BLaER1 treated with 17β-estradiol and CSF1 and Interleukin-3, amounts not matched to agents 10 nM and 100 nM (cell line): ENCODE data around the gene FSTL4.

Experiments used
- H3K27ac ChIP-seq, 11 experiments: shearing (Covaris generic); formaldehyde crosslinking; 2 replicates each; pipeline ENCODE4 v1.8.1; 2022
- H3K27me3 ChIP-seq, 11 experiments: shearing (Covaris generic); formaldehyde crosslinking; 2 replicates each; pipeline ENCODE4 v1.8.1; 2022
- H3K36me3 ChIP-seq, 11 experiments: shearing (Covaris generic); formaldehyde crosslinking; 2 replicates each; pipeline ENCODE4 v1.8.1; 2022
- H3K4me1 ChIP-seq, 10 experiments: shearing (Covaris generic); formaldehyde crosslinking; 2 replicates each; pipeline ENCODE4 v1.8.1; 2022
- H3K4me2 ChIP-seq, 11 experiments: shearing (Covaris generic); formaldehyde crosslinking; 2 replicates each; pipeline ENCODE4 v1.8.1; 2022
- H3K4me3 ChIP-seq, 10 experiments: shearing (Covaris generic); formaldehyde crosslinking; 2 replicates each; pipeline ENCODE4 v1.8.1; 2022
- H3K9ac ChIP-seq, 11 experiments: shearing (Covaris generic); formaldehyde crosslinking; 2 replicates each; pipeline ENCODE4 v1.8.1; 2022
- H3K9me3 ChIP-seq, 11 experiments: shearing (Covaris generic); formaldehyde crosslinking; replicated peaks in 1 of 11; 2 replicates each; pipeline ENCODE4 v1.8.1; 2022
- H4K20me1 ChIP-seq, 11 experiments: shearing (Covaris generic); formaldehyde crosslinking; 2 replicates each; pipeline ENCODE4 v1.8.1; 2022
- Cebpa-rat ChIP-seq, 11 experiments: shearing (Covaris generic); IDR thresholded peaks; 2 replicates each; pipeline ENCODE4 v1.8.1; 2022

FSTL4 gene

DNA sequence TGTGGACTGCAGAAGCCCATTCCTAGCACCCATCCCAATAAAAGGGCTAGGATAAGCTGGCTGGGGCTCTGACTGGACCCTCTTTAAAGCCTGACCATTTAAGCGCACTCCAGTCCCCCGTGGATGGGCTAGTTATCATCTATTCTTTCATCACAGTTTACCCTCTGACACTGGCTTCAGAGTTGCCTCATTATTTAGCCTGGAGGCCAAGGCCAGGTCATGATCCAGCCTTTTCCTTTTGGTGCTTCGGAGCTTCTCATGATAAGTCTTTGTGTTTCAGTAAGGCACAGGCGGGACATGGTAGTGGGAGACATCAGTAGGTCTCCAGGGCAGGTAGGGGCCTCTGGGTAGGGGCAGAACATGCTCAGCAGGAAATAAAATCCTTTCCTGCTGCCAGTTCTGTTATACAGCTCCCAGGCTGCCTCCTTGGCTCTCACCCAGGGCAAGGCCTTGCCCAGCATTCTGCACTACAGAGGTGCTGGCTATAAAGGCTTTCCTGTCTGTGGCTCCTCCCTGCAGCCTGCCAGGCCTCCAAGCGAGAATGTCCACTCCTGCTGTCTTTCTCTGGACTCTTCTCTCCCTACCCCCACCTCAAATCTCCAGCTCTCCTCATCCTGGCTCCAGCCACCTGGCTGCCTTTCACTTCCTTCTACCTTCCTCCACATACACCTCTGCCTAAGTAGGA, 128.8 kb downstream of the FSTL4 start:
- Histone ChIP-seq H3K4me3 (no peak overlapping the region), H3K27ac (no peak overlapping the region), H4K20me1 (no peaks in the 10 kb centered on the region), H3K9me3 (peaks cover 0 to 13% (median 10%) of the 10 kb centered on the region in 11 experiments; a peak in 11 of 22 replicates), H3K4me1 (peaks cover 0 to 5% (median 0%) of the 10 kb centered on the region in 10 experiments; a peak in 4 of 20 replicates), H3K4me2 (no peak overlapping the region), H3K27me3 (no peaks in the 10 kb centered on the region), H3K9ac (no peak overlapping the region), H3K36me3 (no peaks in the 10 kb centered on the region)
- no peak for TF ChIP-seq Cebpa-rat (IDR thresholded peaks at IDR 0.05)

DNA sequence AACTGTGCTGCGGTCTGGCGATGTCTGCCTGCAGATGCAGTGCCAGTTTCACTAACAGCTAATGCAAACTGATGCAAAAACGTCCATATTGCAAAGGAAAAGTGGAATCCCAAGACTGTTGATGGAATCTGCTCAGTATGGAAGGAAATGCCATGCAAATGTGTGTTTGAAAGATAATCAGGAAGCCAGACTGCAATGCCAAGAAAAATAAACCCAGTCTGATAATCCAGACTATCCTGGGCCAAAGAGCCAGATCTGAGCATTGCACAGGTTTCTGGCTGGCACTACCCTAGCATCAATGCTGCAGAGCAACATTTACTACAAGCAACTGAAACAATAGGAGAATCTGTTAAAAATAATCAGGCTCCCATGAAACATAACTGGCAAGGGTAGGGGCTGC, 130.3 kb downstream of the FSTL4 start:
- Histone ChIP-seq H3K4me2 (no peak overlapping the region), H3K9ac (no peak overlapping the region), H3K4me3 (no peak overlapping the region), H3K4me1 (0 out of 20 replicates have a peak, but pooled peaks cover 0 to 7% (median 0%) of the 10 kb centered on the region in 10 experiments), H3K36me3 (no peaks in the 10 kb centered on the region), H3K9me3 (peaks cover 0 to 13% (median 10%) of the 10 kb centered on the region in 11 experiments; a peak in 11 of 22 replicates), H3K27me3 (no peaks in the 10 kb centered on the region), H4K20me1 (no peaks in the 10 kb centered on the region), H3K27ac (no peak overlapping the region)
- no peak for TF ChIP-seq Cebpa-rat (IDR thresholded peaks at IDR 0.05)

DNA sequence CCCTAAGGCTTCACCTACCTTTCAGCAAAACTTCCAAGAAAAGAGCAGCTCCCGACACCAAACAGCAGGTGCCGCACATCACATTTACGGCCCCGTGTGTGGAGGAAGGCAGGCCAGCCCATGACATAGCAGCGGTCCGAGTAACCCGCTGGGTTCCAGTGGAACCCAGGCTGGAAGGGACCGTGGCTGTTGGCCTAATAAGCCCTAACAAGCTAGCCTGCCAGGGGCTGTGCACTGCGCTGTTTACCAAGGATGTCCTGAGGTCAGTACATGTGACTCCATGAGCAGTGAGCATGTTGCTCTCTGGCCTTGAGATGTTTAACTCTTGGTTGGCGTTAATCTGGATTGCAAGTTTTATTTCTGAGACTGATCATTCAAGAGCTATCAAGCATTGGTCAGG, 131.5 kb downstream of the FSTL4 start:
- Histone ChIP-seq H3K27me3 (no peaks in the 10 kb centered on the region), H3K36me3 (no peaks in the 10 kb centered on the region), H3K4me1 (0 out of 20 replicates have a peak, but pooled peaks cover 0 to 7% (median 0%) of the 10 kb centered on the region in 10 experiments), H3K4me3 (no peak overlapping the region), H3K9ac (no peak overlapping the region), H3K9me3 (peaks cover 0 to 13% (median 10%) of the 10 kb centered on the region in 11 experiments; a peak in 11 of 22 replicates), H3K27ac (no peak overlapping the region), H3K4me2 (no peak overlapping the region), H4K20me1 (no peaks in the 10 kb centered on the region)
- no peak for TF ChIP-seq Cebpa-rat (IDR thresholded peaks at IDR 0.05)

DNA sequence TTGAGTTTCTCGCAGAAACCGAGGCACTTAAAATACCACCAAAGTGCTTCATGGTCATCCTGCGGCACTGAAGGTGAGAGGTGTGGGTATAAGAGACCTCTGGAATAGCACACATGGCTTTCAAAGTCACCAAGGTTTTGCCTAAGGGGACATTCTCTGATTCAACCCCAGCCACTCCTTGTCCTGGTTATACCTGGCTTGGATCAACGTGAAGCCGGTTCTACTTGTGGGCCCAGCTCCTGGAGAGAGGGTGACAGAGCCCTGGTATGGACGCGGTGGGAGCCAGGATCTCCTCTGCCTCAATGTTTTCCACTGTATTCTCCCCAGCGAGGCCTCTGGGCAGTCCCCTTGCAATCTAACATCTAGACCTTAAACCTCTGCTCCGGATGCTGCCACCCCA, 132.0 kb downstream of the FSTL4 start:
- Histone ChIP-seq H3K27me3 (no peaks in the 10 kb centered on the region), H3K9me3 (peaks cover 0 to 13% (median 10%) of the 10 kb centered on the region in 11 experiments; a peak in 11 of 22 replicates), H3K9ac (no peak overlapping the region), H3K4me2 (no peak overlapping the region), H3K36me3 (no peaks in the 10 kb centered on the region), H3K4me3 (no peak overlapping the region), H3K4me1 (0 out of 20 replicates have a peak, but pooled peaks cover 0 to 7% (median 0%) of the 10 kb centered on the region in 10 experiments), H3K27ac (no peak overlapping the region), H4K20me1 (no peaks in the 10 kb centered on the region)
- TF ChIP-seq Cebpa-rat (IDR thresholded peaks at IDR 0.05): no peak

DNA sequence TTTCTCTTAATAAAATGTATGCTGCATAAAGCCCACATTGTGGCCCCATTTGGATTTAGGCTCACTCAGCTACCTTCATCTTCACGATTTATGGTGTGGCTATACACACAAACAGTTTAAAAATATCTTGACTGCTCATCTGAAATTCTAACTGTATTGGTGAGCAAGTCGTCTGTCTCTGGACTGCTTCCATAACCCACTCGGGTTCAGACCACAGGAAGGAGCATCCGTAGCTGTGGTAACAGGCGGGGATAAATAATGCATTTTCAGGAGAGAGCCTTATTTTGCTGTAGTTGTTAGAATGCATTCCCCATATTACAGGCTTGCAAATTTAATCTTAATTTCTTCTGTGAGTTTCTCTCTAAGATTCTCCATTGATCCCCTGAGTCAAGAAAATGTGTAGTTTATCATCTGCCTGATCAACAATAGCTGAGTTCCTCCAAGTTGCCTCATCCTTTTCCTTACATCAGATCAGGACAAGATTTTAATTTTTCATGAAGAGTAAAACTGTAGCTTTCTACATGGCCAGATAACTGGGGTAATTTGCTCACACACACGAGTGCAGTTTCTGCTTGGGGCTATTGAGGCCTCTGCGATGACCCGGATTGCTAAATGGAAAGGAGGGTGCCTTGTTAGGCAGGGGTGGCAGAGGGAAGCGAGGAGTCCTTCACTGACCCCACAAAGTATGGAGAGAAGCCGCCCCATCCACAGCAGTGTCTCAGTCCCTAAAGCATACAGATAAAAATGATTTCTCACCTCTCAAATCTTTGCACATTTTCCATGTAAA, 133.9 kb downstream of the FSTL4 start:
- Histone ChIP-seq H3K27ac (no peak overlapping the region), H3K4me2 (peak overlapping the region in 2 of 11 experiments; percentile 21 to 42; a peak in 3 of 22 replicates), H3K9ac (no peak overlapping the region), H3K9me3 (peaks cover 0 to 13% (median 10%) of the 10 kb centered on the region in 11 experiments; a peak in 11 of 22 replicates), H3K27me3 (no peaks in the 10 kb centered on the region), H4K20me1 (no peaks in the 10 kb centered on the region), H3K4me1 (0 out of 20 replicates have a peak, but pooled peaks cover 0 to 7% (median 0%) of the 10 kb centered on the region in 10 experiments), H3K36me3 (no peaks in the 10 kb centered on the region), H3K4me3 (no peak overlapping the region)
- no peak for TF ChIP-seq Cebpa-rat (IDR thresholded peaks at IDR 0.05)

DNA sequence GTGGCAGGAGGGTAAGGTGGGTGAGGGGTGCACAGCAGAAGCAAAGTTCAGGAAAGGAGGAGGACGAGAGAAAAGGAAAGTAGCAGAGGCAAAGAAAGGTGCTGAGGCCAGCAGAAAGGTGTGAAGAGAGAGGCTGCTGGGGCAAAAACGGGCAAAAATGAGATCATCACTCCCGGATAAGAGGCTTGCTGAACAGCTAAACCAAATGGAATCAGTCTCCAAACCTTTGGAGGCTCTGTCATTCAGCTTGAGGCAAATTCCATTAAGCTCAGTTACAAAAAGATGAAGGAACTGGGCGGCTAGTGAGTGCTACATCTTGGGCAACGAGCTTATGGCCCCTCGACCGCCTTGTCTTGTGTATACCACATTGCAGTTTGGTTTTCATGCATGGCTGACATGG, 136.4 kb downstream of the FSTL4 start:
- Histone ChIP-seq H3K4me2 (no peak overlapping the region), H3K9ac (no peak overlapping the region), H3K4me3 (no peak overlapping the region), H3K4me1 (peaks cover 0 to 21% (median 7%) of the 10 kb centered on the region in 10 experiments; a peak in 15 of 20 replicates), H4K20me1 (no peaks in the 10 kb centered on the region), H3K27ac (no peak overlapping the region), H3K36me3 (no peaks in the 10 kb centered on the region), H3K9me3 (no peaks in the 10 kb centered on the region; a peak in 2 of 22 replicates), H3K27me3 (no peaks in the 10 kb centered on the region)
- TF ChIP-seq Cebpa-rat (IDR thresholded peaks at IDR 0.05): no peak

DNA sequence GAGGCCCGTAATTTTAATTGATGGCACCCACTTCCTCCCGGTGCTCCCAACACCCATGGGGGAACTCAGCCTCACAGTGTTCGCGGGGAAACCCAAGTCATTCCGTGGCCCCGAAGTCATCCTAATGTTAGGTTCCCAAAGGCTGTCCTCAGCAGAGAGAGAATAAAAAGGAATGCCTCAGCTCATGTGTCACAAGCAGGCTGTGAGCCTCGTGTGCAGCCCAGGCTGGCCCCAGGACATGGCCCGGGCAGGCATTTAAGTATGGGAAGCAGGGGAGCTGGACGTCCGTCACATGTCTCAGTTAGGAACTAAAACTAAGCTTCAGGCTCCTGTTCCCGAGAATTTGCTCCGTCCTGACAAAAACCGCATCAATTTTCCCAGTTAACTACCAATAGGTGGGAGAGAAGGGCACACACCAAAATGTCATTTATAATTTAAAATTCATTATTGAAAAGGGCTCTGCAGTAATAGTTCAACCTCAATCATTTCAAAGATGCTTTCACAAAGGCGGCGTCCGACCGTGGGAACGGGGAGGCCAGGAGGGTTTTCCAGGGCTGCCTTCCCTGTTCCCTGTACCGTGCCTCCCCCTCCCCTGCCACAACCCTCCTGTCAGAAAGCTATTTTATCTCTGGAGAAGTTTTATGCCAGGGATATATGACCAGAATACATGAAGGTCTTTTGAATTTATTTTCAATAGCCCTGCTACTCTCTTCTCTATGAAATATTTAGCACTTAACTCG, 137.3 kb downstream of the FSTL4 start:
- Histone ChIP-seq H3K9ac (no peak overlapping the region), H3K4me3 (no peak overlapping the region), H3K27ac (no peak overlapping the region), H3K9me3 (no peaks in the 10 kb centered on the region; a peak in 2 of 22 replicates), H4K20me1 (no peaks in the 10 kb centered on the region), H3K4me2 (no peak overlapping the region), H3K36me3 (no peaks in the 10 kb centered on the region), H3K27me3 (no peaks in the 10 kb centered on the region), H3K4me1 (peaks cover 0 to 28% (median 15%) of the 10 kb centered on the region in 10 experiments; a peak in 15 of 20 replicates)
- TF ChIP-seq Cebpa-rat (IDR thresholded peaks at IDR 0.05): no peak

DNA sequence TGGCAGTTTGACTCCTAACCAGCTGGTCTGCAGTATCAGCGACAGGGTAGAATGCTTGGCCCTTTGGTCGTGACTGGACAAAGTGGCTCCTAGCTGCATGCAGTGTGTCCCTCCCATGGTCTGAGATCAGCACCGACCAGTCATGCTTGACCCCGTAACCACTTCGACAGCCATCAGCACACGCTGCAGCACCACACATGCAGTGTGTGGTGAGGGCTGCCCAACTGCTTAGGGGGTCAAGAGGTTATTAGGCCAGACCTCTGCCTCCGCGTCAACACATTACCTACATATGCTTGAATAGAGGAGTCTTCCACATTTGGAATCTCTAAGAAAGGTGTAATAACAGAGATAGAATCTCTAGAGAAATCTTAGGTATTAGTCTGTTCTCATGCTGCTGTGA, 139.1 kb downstream of the FSTL4 start:
- H3K36me3 ChIP-seq: no peaks in the 10 kb centered on the region
- peaks cover 0 to 44% (median 20%) of the 10 kb centered on the region in 10 experiments; a peak in 15 of 20 replicates for H3K4me1 ChIP-seq
- 0 out of 22 replicates have a peak overlapping the region, but pooled peaks of 1 of the 11 experiments have one; percentile 11 for H3K4me2 ChIP-seq
- no peak for TF ChIP-seq Cebpa-rat (IDR thresholded peaks at IDR 0.05)
- H3K27me3 ChIP-seq: no peaks in the 10 kb centered on the region
- H3K27ac ChIP-seq: no peak overlapping the region
- no peak overlapping the region for H3K9ac ChIP-seq
- H3K9me3 ChIP-seq: no peaks in the 10 kb centered on the region; a peak in 2 of 22 replicates
- no peak overlapping the region for H3K4me3 ChIP-seq
- no peaks in the 10 kb centered on the region for H4K20me1 ChIP-seq

DNA sequence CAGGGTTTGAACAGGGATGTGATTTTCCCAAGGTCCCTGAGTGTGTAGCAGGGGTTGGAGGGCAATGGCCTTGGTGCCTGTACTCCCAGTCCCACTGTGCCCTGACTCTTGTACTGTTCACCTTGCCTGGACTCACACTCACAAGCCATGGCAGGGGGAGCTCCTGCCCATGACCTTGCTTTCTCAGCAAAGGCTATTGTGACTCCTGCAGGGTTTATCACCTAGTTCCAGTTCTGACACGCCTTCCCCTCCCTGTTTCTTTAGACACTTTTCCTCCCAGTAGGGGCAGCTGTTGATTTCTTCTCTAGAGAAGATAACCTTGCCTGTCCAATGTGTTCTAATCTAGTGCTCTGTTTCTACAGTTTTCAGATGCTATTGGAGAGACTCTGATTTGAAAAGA, 139.5 kb downstream of the FSTL4 start:
- Histone ChIP-seq H3K4me3 (no peak overlapping the region), H3K4me1 (peaks cover 0 to 45% (median 24%) of the 10 kb centered on the region in 10 experiments; a peak in 17 of 20 replicates), H3K27ac (no peak overlapping the region), H3K9me3 (no peaks in the 10 kb centered on the region; a peak in 2 of 22 replicates), H3K27me3 (no peaks in the 10 kb centered on the region), H4K20me1 (no peaks in the 10 kb centered on the region), H3K9ac (no peak overlapping the region), H3K36me3 (no peaks in the 10 kb centered on the region), H3K4me2 (no peak overlapping the region; a peak in 1 of 22 replicates)
- no peak for TF ChIP-seq Cebpa-rat (IDR thresholded peaks at IDR 0.05)
